Ovary (tissue), 3 donors: Measurements from ENCODE around the gene URI1.

Experiments
- CTCF ChIP-seq, 3 donors: fragments of 450-650 bp in 2 of 3; fragments of 200-600 bp in 1 of 3; IDR thresholded peaks; one replicate each; pipeline versions ENCODE4 v1.5.1 to v1.8.0; 2016 to 2022; ENCODE audit warnings: antibody characterized with exemption in 3 of 3, mild to moderate bottlenecking in 1 of 3
- POLR2A ChIP-seq: fragments of 450-650 bp; IDR thresholded peaks from one replicate; pipeline ENCODE4 v1.6.1; 2017; ENCODE audit warnings: antibody characterized with exemption, mild to moderate bottlenecking, moderate library complexity
- donor health status: DM: no; HTN: no; CAD: no.

GRCh38 chr19:30052122-30053075, 110.4 kb downstream of the URI1 start:
- TF ChIP-seq CTCF (IDR thresholded peaks at IDR 0.05) (no peak), POLR2A (no peak)
